ENCODE results near the gene SEPTIN6.

Gene SEPTIN6

GRCh38 chrX:119693040-119693995 is at the start of gene SEPTIN6:
SEPTIN6 (minus strand) TSS chrX:119693168; CDS start chrX:119693105, 63 bp downstream.
- DNase-seq, result peak; percentile 90

GRCh38 chrX:119738742-119739141 is 45.8 kb upstream of the SEPTIN6 start:
- DNase-seq, result no peak

DNA sequence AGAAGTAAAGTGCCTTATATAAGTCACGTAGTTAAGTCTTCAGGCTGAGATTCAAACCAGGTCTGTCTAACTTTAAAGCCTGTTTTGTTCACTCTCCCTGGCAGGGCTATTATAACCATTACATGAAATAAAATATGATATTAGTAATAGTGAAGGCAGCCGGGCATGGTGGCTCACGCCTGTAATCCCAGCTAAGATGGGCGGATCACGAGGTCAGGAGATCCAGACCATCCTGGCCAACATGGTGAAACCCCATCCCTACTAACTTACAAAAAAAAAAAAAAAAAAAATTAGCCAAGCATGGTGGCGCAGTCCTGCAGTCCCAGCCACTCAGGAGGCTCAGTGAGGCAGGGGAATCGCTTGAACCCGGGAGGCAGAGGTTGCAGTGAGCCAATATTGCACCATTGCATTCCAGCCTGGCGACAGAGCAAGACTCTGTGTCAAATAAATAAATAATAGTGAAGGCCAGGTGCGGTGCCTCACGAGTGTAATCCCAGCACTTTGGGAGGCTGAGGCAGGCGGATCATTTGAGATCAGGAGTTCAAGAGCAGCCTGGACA is 43.3 kb upstream of the SEPTIN6 start:
- no peak for DNase-seq

GRCh38 chrX:119735467-119735866 is 42.5 kb upstream of the SEPTIN6 start:
- DNase-seq, result no peak

- DNase-seq, result no peak
Measured at GRCh38 chrX:119734897-119735339, 42.0 kb upstream of the SEPTIN6 start.

DNA sequence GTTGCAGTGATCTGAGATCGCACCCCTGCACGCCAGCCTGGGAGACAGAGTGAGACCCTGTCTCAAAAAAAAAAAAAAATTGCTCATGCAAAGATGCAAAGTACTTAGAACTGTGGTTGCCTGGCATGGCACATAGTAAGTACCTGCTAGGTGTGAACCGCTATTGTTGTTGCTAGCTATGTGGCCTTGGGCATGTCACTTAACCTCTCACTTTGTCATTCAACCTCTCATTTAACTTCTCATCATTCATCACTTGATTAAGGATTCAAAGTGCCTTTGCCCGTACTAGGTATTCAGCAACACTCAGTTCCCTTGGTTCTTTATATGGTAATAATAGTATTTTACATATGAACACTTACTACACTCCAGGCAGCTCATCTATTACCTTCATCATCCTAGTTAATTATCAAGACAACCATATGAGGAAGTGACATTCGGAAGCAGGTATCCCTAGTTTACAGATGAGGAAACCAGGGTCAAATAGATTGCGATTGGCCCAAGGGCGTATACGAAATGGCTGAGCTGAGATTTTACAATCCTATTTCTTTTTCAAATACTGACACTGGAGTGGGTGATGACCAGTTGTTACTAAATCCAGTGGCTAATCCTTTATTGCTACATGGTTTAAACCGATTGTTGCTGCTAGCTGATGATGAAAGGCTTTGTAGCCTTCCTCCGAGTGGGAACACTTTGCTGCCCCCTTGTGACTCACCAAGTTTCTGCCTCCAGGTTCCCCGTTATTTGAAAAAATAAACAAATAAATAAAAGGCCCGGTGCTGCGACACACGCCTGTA is 36.6 kb upstream of the SEPTIN6 start:
- DNase-seq, result peak; percentile 79

DNA sequence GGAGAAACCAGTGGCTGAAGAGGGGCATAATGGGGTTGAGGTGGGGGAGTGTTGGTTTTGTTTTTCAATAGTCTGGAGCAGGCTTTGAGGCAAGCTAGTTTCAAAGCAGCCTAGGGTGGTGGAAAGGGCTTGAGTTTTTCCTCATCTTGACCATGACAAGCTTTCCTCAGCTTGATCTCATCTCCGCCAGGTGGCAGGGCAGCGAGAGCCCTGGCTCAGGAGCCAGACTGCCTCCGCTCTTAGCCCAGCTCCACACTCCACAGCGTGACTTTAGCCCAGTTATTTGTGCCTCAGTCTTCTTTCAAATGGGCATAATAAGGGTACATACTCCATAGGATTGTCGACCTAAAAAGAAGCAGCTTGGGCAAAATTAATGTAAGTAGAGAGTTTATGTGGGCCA is 35.5 kb upstream of the SEPTIN6 start:
- DNase-seq, result no peak

GRCh38 chrX:119726900-119727555 is 34.1 kb upstream of the SEPTIN6 start:
- DNase-seq, result peak; percentile 28

DNA sequence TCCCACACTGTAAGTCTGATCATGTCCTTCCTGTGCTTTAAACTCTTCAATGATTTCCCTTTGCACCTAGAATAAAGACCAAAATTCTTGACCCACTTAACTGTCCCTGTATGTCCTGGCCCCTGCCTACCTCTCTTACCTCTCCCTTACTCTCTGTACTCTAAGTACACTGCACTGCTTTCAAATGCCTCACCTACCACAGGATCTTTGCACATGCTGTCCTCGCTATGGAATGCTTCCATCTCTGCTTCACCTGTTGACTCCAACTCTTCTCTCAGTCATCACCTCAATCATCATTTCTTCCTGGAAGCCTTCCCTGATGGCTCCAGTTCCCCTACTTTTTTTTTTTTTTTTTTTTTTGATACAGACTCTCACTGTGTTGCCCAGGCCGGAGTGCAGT is 29.0 kb upstream of the SEPTIN6 start:
- DNase-seq, result no peak

GRCh38 chrX:119721487-119721886 is 28.5 kb upstream of the SEPTIN6 start:
- DNase-seq, result no peak

- no peak for DNase-seq
Measured at GRCh38 chrX:119709630-119710029, 16.7 kb upstream of the SEPTIN6 start.

- DNase-seq, result no peak
Measured at GRCh38 chrX:119708936-119709335, 16.0 kb upstream of the SEPTIN6 start.

DNA sequence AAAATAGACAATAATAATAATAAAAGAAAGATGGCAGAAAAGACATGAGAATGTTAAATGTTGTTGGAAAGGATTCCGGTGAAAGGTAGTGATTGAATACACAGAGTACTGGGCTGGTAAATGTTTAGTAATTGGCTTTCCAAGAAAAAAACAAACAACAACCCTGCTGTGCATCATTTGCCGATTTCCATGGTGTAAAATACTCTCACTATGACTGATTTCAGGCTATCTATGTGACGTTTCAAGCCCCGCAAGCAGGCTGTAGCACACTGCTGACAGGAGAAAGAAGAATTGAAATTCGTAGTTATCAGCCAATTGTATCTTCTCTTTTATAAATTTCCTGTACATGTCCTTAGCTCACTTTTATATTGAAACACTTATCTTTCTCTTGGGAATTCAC is 13.6 kb upstream of the SEPTIN6 start:
- DNase-seq, result no peak

DNA sequence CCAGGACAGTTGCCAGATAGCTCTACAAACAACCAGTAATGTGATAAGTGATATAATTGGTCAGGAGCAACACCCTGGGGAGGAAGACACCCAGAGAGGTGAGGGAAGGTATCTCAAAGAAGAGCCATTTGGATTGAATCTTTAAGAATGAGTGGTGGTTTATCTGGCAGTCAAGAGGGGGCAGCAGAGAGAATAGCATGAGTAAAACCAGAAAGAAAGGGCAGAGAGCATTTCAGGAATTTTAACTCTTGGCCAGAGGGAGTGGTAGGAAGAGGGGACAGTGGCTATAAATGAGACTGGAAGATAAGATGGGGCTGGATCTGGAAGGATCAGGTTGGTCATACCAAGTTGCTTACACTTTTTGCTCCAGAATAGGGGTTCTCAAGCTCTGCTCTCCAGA is 5.9 kb upstream of the SEPTIN6 start:
- peak; percentile 56 for DNase-seq

- DNase-seq, result no peak
Measured at GRCh38 chrX:119696251-119696890, 3.4 kb upstream of the SEPTIN6 start.

GRCh38 chrX:119695535-119696050 is 2.6 kb upstream of the SEPTIN6 start:
- DNase-seq, result no peak

DNA sequence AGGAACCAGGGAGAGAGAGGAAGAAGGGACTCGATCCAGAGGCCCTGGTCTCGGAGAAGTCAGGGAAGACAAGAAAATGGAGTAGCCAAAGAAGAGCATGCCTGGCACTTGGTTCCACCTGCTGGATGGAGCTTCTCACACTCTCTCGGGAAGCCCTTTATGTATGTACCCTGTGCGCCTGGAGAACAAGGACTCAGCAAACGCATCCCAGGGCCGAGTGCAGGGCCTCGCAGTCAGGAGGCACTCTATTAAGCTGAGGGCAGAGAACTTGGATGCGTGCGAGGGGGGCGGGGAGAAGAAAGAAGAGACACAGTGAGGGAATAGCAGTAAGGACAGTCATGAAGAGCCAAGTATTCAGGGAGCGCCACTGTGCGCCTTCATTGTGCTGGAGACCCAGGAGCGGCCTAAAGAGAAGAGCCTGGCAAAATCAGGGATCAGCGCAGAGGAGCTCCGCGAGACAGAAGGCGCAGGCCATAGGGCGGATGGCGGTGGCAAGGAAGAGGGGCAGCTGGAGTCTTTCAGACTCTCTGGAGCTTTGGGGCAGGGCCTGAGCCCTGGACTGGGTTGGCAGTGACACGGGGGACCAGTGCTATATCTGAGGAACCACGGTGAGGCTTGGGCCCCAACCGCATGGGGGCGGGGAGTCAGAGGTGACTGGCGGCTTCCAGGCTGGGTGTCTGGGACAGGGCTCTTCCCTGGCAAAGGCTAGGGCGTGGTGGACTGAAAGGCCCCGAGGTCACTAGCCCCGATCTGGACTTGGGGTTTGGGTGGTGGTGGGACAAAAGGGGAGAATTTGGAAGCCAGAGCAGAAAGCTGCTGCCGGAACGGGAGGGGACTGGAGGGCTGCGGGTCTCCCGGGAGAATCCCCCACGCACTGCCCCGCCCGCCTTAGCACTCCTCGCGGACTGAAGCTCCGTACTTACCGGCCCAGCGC is 1.9 kb upstream of the SEPTIN6 start:
- no peak for DNase-seq

DNA sequence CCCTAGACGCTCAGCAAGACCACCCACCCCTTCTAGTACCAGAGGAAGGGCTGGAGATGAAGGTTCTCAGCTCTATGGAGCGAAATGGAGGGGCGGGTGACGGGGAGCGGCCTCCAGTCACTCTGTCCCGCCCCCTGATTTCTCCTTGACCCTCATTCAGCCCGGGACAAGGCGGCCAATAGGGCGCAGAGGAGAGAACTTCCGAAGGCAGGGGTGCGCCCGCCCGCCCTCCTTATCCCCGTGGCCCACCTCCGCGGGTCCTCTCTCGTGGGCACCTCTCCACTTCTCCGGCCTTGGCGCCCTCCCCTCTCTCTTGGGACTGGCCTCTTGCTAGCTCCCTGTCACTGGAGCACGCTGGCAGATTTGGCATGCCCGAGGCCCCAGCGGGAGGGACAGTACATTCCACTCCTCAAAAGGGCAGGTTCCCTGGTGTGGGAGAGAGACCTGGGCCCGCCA is 1.1 kb upstream of the SEPTIN6 start:
- no peak for DNase-seq

DNA sequence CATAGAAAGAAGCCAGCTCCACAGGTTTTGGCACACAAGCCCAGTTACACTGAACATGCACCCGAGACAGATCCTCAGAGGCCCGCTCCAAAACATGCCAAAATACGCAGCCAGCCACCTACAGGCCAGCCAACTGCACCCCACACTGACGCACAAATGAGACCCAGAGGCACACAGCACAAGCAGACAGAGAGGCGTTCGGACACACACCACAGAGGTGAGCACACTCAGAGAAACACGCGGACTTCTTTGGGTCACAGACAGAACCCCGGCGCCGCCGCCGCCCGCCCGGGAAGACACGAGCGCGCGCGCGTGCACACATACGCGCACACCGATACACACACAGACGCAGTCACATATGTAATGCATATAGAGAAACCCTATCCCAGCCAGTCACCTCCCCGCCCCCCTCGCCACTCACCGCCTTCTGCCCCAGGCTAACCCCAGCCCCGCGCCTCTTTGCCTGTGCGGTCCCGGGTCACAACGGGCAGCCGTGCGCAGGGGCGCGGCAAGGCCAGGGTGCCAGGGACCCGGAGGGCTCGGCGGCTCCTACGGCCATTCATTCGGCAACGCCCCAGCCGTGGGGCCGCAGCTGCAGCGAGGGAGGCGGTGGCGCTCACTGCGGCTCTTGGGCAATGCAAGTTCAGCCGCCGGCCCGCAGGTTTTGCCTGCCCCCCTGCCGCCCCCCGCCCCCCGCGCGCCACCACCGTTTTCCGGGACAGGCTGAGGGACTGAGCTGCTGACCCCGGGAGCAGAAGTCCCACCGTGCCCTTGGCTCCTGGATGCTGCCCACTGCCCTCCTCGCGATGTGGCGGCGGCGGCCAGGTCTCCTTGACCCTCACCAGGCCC is 553 bp downstream of the SEPTIN6 start:
- DNase-seq, result peak; percentile 62
